Parathyroid adenoma (tissue), 2 donors: ENCODE measurements around the gene FLII.

Experiments
- H2AFZ ChIP-seq: fragments of 300-600 bp; sonication (generic); one replicate; pipeline ENCODE4 v1.7.0; 2017; ENCODE audit warnings: antibody characterized with exemption, mild to moderate bottlenecking
- H3K27ac ChIP-seq: fragments of 300-600 bp; sonication (generic); one replicate; pipeline ENCODE4 v1.7.0; 2017
- H3K27me3 ChIP-seq: fragments of 300-600 bp; sonication (generic); one replicate; pipeline ENCODE4 v1.7.0; 2017; ENCODE audit warnings: low read length; ENCODE audit not compliant: control insufficient read depth, insufficient read depth
- H3K36me3 ChIP-seq: fragments of 300-600 bp; sonication (generic); one replicate; pipeline ENCODE4 v1.7.0; 2017; ENCODE audit warnings: low read length; ENCODE audit not compliant: control insufficient read depth, insufficient read depth
- H3K4me1 ChIP-seq: fragments of 300-600 bp; sonication (generic); one replicate; pipeline ENCODE4 v1.7.0; 2017; ENCODE audit warnings: control low read depth
- H3K4me2 ChIP-seq: fragments of 300-600 bp; sonication (generic); one replicate; pipeline ENCODE4 v1.7.0; 2017; ENCODE audit warnings: low read length
- H3K4me3 ChIP-seq: fragments of 300-600 bp; sonication (generic); one replicate; pipeline ENCODE4 v1.7.0; 2017; ENCODE audit warnings: low read depth, low read length
- H3K79me2 ChIP-seq: fragments of 300-600 bp; sonication (generic); one replicate; pipeline ENCODE4 v1.7.0; 2017; ENCODE audit warnings: control low read depth
- H3K9ac ChIP-seq: fragments of 300-600 bp; sonication (generic); one replicate; pipeline ENCODE4 v1.7.0; 2017; ENCODE audit warnings: mild to moderate bottlenecking
- H3K9me3 ChIP-seq: fragments of 300-600 bp; sonication (generic); one replicate; pipeline ENCODE4 v1.7.0; 2017; ENCODE audit warnings: low read length; ENCODE audit not compliant: control insufficient read depth
- TF ChIP-seq, protein P1 (sequence below): fragments of 300-600 bp; sonication (generic); IDR thresholded peaks from one replicate; pipeline ENCODE4 v1.7.0; 2017; ENCODE audit warnings: antibody characterized with exemption, mild to moderate bottlenecking
- donor health status: primary hyperparathyroidism.

FLII gene

DNA sequence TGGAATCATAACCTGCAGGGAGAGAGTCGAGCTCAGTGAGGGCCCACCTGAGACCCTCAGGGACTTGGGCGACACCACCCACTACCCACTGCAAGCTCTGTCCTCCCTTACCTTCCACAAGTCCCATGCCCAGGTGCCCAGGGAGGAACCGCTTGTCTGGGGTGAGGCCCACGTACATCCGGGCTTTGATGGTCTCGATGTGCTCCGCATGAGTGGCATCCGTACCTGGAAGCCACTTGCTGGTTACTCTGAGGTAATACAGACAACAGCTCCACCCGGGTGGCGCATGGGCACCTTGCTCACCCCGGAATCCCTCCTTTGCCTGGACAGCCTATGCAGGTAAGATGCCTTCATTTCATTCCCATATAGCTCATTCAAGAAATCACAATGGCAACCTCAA, 26.8 kb upstream of the FLII start:
- Histone ChIP-seq H3K4me1 (no peaks in the 10 kb centered on the region), H3K27me3 (no peaks in the 10 kb centered on the region), H3K36me3 (no peaks in the 10 kb centered on the region), H3K9ac (no peak overlapping the region), H2AFZ (no peak overlapping the region), H3K4me2 (no peak overlapping the region), H3K27ac (no peak overlapping the region), H3K79me2 (no peaks in the 10 kb centered on the region), H3K4me3 (no peak overlapping the region), H3K9me3 (no peaks in the 10 kb centered on the region)
- TF ChIP-seq, protein P1, sequence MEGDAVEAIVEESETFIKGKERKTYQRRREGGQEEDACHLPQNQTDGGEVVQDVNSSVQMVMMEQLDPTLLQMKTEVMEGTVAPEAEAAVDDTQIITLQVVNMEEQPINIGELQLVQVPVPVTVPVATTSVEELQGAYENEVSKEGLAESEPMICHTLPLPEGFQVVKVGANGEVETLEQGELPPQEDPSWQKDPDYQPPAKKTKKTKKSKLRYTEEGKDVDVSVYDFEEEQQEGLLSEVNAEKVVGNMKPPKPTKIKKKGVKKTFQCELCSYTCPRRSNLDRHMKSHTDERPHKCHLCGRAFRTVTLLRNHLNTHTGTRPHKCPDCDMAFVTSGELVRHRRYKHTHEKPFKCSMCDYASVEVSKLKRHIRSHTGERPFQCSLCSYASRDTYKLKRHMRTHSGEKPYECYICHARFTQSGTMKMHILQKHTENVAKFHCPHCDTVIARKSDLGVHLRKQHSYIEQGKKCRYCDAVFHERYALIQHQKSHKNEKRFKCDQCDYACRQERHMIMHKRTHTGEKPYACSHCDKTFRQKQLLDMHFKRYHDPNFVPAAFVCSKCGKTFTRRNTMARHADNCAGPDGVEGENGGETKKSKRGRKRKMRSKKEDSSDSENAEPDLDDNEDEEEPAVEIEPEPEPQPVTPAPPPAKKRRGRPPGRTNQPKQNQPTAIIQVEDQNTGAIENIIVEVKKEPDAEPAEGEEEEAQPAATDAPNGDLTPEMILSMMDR: no peak

DNA sequence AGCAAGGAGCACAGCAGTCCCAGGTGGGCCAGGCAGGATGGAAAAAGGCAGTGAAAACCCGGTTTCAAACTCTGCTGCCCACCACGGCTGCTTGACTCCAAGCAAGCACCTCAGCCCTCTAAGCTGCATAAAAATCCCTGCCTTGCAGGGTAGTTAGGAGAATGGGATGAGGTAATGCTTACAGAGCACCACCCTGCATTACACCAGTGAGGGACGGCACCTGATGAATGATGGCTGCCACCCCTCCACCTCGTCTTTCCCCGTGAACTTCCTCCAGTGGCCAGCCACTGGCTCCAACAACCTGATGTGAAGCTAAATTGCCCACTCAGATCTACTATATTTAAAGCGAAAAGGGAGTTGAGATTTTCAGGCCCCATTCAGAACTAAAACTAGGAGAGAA, 23.2 kb upstream of the FLII start:
- Histone ChIP-seq H3K36me3 (no peaks in the 10 kb centered on the region), H3K27me3 (no peaks in the 10 kb centered on the region), H3K9ac (no peak overlapping the region), H3K79me2 (no peaks in the 10 kb centered on the region), H3K4me3 (no peak overlapping the region), H3K27ac (no peak overlapping the region), H2AFZ (no peak overlapping the region), H3K4me1 (no peaks in the 10 kb centered on the region), H3K4me2 (no peak overlapping the region), H3K9me3 (no peaks in the 10 kb centered on the region)
- TF ChIP-seq, protein P1: no peak

DNA sequence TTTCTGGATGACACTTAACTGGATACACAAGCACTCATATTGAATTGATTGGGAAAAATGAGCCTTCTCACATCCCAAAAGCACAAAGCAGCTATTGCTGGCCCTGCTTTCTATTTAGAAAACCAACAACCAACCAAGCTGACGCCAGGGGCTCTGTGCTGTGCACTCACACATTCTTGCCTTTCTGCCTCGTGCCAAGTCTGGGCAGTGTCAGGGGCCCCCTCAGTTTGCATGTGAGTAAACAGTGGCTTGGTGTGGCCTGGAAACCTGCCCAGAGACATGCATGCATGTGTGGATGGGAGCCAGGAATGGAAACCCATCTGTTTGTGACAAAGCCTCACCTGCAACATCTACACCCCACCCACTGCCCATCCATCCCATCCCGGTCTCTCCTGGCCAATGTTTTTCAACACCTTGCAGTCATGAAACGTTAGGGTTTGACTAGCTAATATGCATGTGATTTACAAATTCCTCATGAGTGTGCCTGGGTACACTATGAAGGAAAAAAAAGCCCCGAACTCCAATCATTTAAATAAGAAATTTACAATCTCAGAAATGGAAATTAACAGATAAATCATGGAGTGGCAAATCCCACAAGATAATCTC, 22.3 kb upstream of the FLII start:
- H3K9me3 ChIP-seq: no peaks in the 10 kb centered on the region
- H3K4me2 ChIP-seq: no peak overlapping the region
- H3K4me3 ChIP-seq: no peak overlapping the region
- H3K27ac ChIP-seq: no peak overlapping the region
- H3K4me1 ChIP-seq: no peaks in the 10 kb centered on the region
- H2AFZ ChIP-seq: no peak overlapping the region
- TF ChIP-seq, protein P1: no peak
- H3K9ac ChIP-seq: no peak overlapping the region
- H3K27me3 ChIP-seq: no peaks in the 10 kb centered on the region
- H3K36me3 ChIP-seq: no peaks in the 10 kb centered on the region
- H3K79me2 ChIP-seq: no peaks in the 10 kb centered on the region

DNA sequence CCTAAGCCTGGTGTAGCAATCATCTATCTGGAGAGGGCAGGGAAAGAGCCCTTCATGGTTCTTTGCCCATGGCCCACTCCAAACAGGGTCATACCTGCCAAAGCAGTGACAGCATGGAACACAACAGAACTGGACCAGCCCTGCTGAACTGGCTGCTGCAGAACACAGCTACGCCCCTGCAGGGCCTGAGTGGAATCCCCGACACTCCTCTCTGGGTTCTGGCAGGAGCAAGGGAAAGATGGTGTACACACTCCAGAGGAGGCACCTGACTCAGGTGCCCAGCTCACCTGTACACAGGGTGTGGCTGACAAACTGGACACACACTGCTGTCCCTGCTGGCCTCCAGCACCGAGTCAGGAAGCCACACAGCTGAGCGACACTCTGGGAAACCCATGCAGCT, 21.7 kb upstream of the FLII start:
- no peak overlapping the region for H2AFZ ChIP-seq
- no peaks in the 10 kb centered on the region for H3K36me3 ChIP-seq
- no peak overlapping the region for H3K27ac ChIP-seq
- no peaks in the 10 kb centered on the region for H3K4me1 ChIP-seq
- TF ChIP-seq, protein P1: no peak
- no peaks in the 10 kb centered on the region for H3K9me3 ChIP-seq
- H3K9ac ChIP-seq: no peak overlapping the region
- no peak overlapping the region for H3K4me2 ChIP-seq
- H3K4me3 ChIP-seq: no peak overlapping the region
- no peaks in the 10 kb centered on the region for H3K27me3 ChIP-seq
- no peaks in the 10 kb centered on the region for H3K79me2 ChIP-seq

DNA sequence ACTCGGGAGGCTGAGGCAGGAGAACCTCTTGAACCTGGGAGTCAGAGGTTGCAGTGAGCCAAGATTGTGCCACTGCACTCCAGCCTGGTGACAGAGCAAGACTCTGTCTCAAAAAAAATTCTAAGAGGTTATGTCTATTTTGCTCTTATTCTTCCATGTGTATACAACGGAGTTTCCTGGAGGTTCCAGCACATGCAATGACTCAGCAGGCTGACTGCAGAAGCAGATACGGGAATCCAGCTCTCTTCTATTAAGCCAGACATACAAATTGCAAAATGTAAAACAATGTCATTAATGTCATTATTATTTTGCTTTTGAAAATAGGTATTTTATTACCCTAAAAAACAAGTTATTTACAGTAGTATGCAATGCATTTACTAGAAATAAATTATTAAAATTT, 20.3 kb upstream of the FLII start:
- H3K36me3 ChIP-seq: no peaks in the 10 kb centered on the region
- no peaks in the 10 kb centered on the region for H3K4me1 ChIP-seq
- H3K4me2 ChIP-seq: no peak overlapping the region
- no peak overlapping the region for H3K27ac ChIP-seq
- no peaks in the 10 kb centered on the region for H3K27me3 ChIP-seq
- no peak overlapping the region for H3K9ac ChIP-seq
- TF ChIP-seq, protein P1: no peak
- no peak overlapping the region for H3K4me3 ChIP-seq
- no peaks in the 10 kb centered on the region for H3K9me3 ChIP-seq
- no peak overlapping the region for H2AFZ ChIP-seq
- no peaks in the 10 kb centered on the region for H3K79me2 ChIP-seq
